Prostate gland (tissue), 2 donors: ENCODE data around the gene DENND5A. TPM values are rescaled to one million over a fixed set of nuclear protein-coding genes. Genes with fewer than 3 reads are reported as not detected.

ENCODE experiments used
- DNase-seq: peaks from one replicate; pipeline ENCODE4 v3.0.0-alpha.2; 2019; ENCODE audit warnings: low spot score
- H3K27ac ChIP-seq, 2 donors: fragments of 200-600 bp; sonication (generic); 2 replicates each; pipeline ENCODE4 v1.5.1; 2017 to 2019
- H3K27me3 ChIP-seq: fragments of 200-600 bp; sonication (generic); replicated peaks from 2 replicates; pipeline ENCODE4 v1.5.1; 2019; ENCODE audit not compliant: insufficient read depth
- H3K36me3 ChIP-seq, 2 donors: fragments of 200-600 bp; sonication (generic); 1 replicate in 1 of 2; 2 replicates in 1 of 2; pipeline versions ENCODE4 v1.5.1 to v1.8.1; 2017 to 2019
- H3K4me1 ChIP-seq: fragments of 200-600 bp; sonication (generic); replicated peaks from 2 replicates; pipeline ENCODE4 v1.5.1; 2019
- H3K4me3 ChIP-seq, 2 donors: fragments of 200-600 bp; sonication (generic); 2 replicates each; pipeline ENCODE4 v1.5.1; 2017 to 2019
- H3K9me3 ChIP-seq: fragments of 200-600 bp; sonication (generic); 2 replicates; pipeline ENCODE4 v1.5.1; 2017
- POLR2A ChIP-seq: fragments of 450-650 bp; IDR thresholded peaks from one replicate; pipeline ENCODE4 v1.6.1; 2016; ENCODE audit warnings: antibody characterized with exemption, mild to moderate bottlenecking
- POLR2AphosphoS5 ChIP-seq: sonication (generic); formaldehyde crosslinking; IDR thresholded peaks from one replicate; pipeline ENCODE4 v1.6.1; 2017; ENCODE audit warnings: antibody characterized with exemption
- WGBS: methylation state at CpG from one replicate; pipeline ENCODE4 v1.1.5; 2018; 5-methylcytosine and 5-hydroxymethylcytosine counted together
- intact Hi-C: fragments of 100-400 bp; cut with DNase I; formaldehyde crosslinking; loops from one replicate; pipeline ENCODE4 v1.14.2; 2022
- total RNA-seq, 2 donors: library from RNA; depleted of rRNA; stranded (reverse); fragments of >200 nt; gene quantifications; one replicate each; pipeline ENCODE4 v1.1.0, GENCODE V29; 2016
- TF ChIP-seq, protein P1 (sequence below), 4 experiments: fragments of 200-600 bp in 2 of 4; fragments of 450-650 bp in 2 of 4; sonication (generic) in 2 of 4; IDR thresholded peaks; 1 replicate in 3 of 4; 2 replicates in 1 of 4; pipeline ENCODE4 v1.5.1; 2016 to 2019; ENCODE audit warnings: antibody characterized with exemption in 4 of 4, mild to moderate bottlenecking in 2 of 4, moderate library complexity in 2 of 4

Gene DENND5A
- total RNA-seq, 2 donors from 2014 or later = 25.4 to 84.6 TPM

DNA sequence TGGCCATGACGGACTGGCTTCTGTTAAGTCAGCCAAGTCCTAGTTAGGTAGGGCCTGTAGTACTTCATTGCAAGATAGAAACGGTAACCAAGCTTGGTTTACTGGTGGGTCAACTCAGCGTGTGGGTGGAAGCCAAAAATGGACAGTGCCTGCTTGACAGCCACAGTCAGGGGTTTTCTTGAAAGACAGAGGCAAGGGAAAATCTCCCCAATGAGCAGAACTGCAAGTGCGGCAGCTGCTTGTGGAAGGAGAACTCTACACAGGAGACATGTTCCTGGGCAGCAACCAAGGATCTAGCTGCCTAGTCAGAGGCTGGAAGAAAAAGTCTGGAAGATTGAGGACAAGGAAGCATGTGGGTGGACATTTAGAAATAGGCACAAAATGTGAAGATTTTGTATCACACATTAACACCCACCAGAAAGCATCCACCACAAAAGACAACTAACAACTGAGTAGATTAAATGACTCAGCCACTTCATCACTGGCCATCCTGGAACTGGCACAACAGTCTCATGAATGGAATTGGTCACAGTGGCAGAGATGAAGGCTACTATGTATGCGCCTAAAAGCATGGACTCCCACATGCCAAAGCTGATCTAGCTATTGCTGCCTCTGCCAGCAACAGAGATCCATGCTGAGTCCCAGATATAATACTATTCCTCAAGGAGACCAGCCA lies 132.8 kb downstream of the DENND5A start:
- H3K36me3 ChIP-seq = no peaks in the 10 kb centered on the region
- H3K27me3 ChIP-seq = no peaks in the 10 kb centered on the region
- peaks cover 4% of the 10 kb centered on the region for H3K4me1 ChIP-seq
- DNase-seq = no peak
- no peak overlapping the region for H3K4me3 ChIP-seq
- intact Hi-C loops = no loop called here
- no peak overlapping the region for H3K27ac ChIP-seq
- H3K9me3 ChIP-seq = no peaks in the 10 kb centered on the region
- TF ChIP-seq, protein P1, sequence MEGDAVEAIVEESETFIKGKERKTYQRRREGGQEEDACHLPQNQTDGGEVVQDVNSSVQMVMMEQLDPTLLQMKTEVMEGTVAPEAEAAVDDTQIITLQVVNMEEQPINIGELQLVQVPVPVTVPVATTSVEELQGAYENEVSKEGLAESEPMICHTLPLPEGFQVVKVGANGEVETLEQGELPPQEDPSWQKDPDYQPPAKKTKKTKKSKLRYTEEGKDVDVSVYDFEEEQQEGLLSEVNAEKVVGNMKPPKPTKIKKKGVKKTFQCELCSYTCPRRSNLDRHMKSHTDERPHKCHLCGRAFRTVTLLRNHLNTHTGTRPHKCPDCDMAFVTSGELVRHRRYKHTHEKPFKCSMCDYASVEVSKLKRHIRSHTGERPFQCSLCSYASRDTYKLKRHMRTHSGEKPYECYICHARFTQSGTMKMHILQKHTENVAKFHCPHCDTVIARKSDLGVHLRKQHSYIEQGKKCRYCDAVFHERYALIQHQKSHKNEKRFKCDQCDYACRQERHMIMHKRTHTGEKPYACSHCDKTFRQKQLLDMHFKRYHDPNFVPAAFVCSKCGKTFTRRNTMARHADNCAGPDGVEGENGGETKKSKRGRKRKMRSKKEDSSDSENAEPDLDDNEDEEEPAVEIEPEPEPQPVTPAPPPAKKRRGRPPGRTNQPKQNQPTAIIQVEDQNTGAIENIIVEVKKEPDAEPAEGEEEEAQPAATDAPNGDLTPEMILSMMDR (IDR thresholded peaks at IDR 0.05) = no peak
- TF ChIP-seq POLR2A = no peak
- no peak for TF ChIP-seq POLR2AphosphoS5
- WGBS = 95% methylated on average over 5 of the region's 5 CpGs

DNA sequence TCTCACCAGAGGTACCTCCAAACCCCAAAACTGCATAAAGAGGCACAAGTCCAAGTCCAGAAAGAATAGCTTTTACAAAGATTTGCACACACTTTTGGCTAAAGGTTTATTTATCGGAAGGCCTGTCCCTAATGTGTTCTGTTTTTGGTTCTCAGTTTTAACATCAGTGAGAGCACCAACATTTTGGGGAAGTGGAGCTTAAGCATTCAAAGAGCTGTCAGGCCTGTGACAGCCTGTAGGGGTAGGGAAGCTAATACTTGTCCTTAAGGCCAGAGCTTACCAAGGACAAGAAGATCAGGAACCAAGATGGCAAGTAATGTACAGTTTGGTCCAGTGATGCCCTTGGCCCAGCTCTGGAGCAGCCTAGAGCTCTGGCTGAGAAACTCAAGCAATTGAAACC lies 134.9 kb downstream of the DENND5A start:
- no peaks in the 10 kb centered on the region for H3K4me1 ChIP-seq
- no peaks in the 10 kb centered on the region for H3K9me3 ChIP-seq
- no peaks in the 10 kb centered on the region for H3K27me3 ChIP-seq
- no peak overlapping the region for H3K4me3 ChIP-seq
- intact Hi-C loops = no loop called here
- DNase-seq = no peak
- TF ChIP-seq POLR2AphosphoS5 (no peak), POLR2A (no peak)
- TF ChIP-seq, protein P1 (IDR thresholded peaks at IDR 0.05) = no peak
- 90% methylated on average over 1 of the region's 1 CpG for WGBS
- H3K27ac ChIP-seq = no peak overlapping the region
- H3K36me3 ChIP-seq = no peaks in the 10 kb centered on the region

DNA sequence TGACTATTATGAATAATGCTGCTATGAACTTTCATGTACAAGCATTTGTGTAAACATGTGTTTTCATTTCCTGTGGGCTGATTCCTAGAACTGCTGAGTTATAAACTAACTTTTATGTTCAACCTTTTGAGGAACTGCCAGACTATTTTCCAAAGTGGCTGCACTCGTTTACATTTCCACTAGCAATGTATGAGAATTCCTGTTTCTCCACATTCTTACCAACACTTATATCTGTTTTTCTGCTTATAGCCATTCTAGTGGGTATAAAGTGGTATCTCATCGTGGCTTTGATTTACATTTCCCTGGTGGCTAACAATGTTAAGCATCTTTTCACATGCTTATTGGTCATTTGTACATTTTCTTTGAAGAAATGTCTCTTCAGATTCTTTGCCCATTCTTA lies 138.5 kb downstream of the DENND5A start:
- intact Hi-C loops = no loop called here
- DNase-seq = no peak
- Histone ChIP-seq H3K36me3 (no peaks in the 10 kb centered on the region), H3K27ac (no peak overlapping the region), H3K27me3 (no peaks in the 10 kb centered on the region), H3K9me3 (no peaks in the 10 kb centered on the region), H3K4me3 (no peak overlapping the region), H3K4me1 (no peaks in the 10 kb centered on the region)
- TF ChIP-seq POLR2AphosphoS5 (no peak), POLR2A (no peak)
- TF ChIP-seq, protein P1 (IDR thresholded peaks at IDR 0.05) = no peak
- WGBS = 35% methylated on average over 2 of the region's 2 CpGs

DNA sequence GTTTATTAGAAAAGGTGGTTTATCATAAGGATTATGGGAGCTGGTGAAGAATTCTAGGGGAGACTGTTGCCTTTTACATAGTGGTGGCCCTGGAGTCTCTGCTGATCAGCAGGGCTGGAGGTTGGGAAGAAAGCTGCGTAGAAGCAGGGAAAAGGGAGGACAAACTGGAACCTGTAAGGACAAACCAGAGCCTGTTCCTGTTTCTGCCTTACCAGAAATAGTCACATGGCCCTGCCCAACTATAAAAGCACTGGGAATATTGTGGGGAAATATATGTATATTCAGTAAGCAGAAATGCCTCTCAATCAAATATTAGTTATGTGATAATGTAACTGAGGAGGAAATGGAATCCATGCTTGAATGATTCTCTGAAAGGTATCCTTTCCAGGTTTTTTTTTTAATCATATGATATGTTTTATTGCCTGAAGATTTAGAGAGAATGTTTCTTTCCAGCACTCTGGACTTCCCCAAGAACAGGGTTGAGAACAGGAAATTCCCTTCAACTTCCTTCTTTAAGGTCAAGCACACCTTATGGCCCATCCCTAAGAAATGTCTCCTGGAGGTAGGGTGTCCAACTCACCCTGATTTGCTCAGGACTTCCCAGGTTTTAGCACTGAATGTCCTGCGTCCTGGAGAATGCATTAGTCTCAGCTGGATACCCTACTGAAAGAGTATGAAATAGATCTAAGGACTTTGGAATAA lies 139.8 kb downstream of the DENND5A start:
- no peaks in the 10 kb centered on the region for H3K9me3 ChIP-seq
- DNase-seq = no peak
- H3K4me1 ChIP-seq = no peaks in the 10 kb centered on the region
- H3K36me3 ChIP-seq = no peaks in the 10 kb centered on the region
- H3K27me3 ChIP-seq = no peaks in the 10 kb centered on the region
- intact Hi-C loops = no loop called here
- no peak for TF ChIP-seq POLR2AphosphoS5
- TF ChIP-seq, protein P1 (IDR thresholded peaks at IDR 0.05) = no peak
- no peak for TF ChIP-seq POLR2A
- H3K27ac ChIP-seq = no peak overlapping the region
- 82% methylated on average over 2 of the region's 2 CpGs for WGBS
- no peak overlapping the region for H3K4me3 ChIP-seq
